A549 (cell line): ENCODE data around the gene PTGER4. TPM values are rescaled to one million over a fixed set of nuclear protein-coding genes. Genes with fewer than 3 reads are reported as not detected.

ENCODE experiments used
- ATAC-seq, 2 experiments: fragments of 200-7000 bp in 1 of 2; fragments of >200 bp in 1 of 2; cut with Nextera tagmentation in 1 of 2; cut with Tn5 transposase in 1 of 2; 3 replicates each; pipeline versions ENCODE4 v1.8.0 to v1.9.1; 2018 to 2020; ENCODE audit warnings: mild to moderate bottlenecking in 1 of 2, moderate library complexity in 1 of 2
- CTCF ChIA-PET: fragments of 300-600 bp; sonication (Branson Sonifier 250); formaldehyde crosslinking; extraction: SDS; loops from one replicate; lab custom pipeline; 2021; ENCODE audit warnings: antibody characterized with exemption, inconsistent platforms; lab: Yijun Ruan, JAX
- POLR2A ChIA-PET: fragments of 350-600 bp; formaldehyde crosslinking; extraction: SDS; loops from one replicate; lab custom pipeline; 2021; ENCODE audit warnings: antibody characterized with exemption, inconsistent platforms; lab: Yijun Ruan, JAX
- DNase-seq, 2 experiments: peaks; one replicate each; pipeline versions ENCODE4 v3.0.0 to v3.0.0-alpha.2; 2011 to 2016; ENCODE audit warnings: low read depth in 1 of 2, low spot score in 1 of 2
- FAIRE-seq: peaks from 2 replicates; lab custom pipeline; 2011; peaks lifted over from hg19 to GRCh38; lab: Jason Lieb, UNC
- H3K27ac ChIP-seq, 2 experiments: fragments of >200 bp; sonication (Bioruptor Twin); formaldehyde crosslinking; 3 replicates each; pipeline ENCODE4 v1.5.1; 2016 to 2017
- H3K4me1 ChIP-seq: fragments of >200 bp; sonication (Bioruptor Twin); formaldehyde crosslinking; 3 replicates; pipeline ENCODE4 v1.6.1; 2016
- H3K4me2 ChIP-seq: fragments of >200 bp; sonication (Bioruptor Twin); formaldehyde crosslinking; 3 replicates; pipeline ENCODE4 v1.6.1; 2016
- H3K4me3 ChIP-seq: fragments of >200 bp; sonication (Bioruptor Twin); formaldehyde crosslinking; 3 replicates; pipeline ENCODE4 v1.5.1; 2016
- H3K9me3 ChIP-seq: fragments of >200 bp; sonication (Bioruptor Twin); formaldehyde crosslinking; 3 replicates; pipeline ENCODE4 v1.6.1; 2016
- BCL3 ChIP-seq: fragments of >200 bp; sonication (Bioruptor Twin); formaldehyde crosslinking; IDR thresholded peaks from 3 replicates; pipeline ENCODE4 v1.6.1; 2016
- BHLHE40 ChIP-seq: IDR thresholded peaks from 2 replicates; pipeline ENCODE4 v1.6.1; 2012; ENCODE audit warnings: low read depth, low read length, inconsistent platforms
- CEBPB ChIP-seq, 2 experiments: fragments of >200 bp in 1 of 2; sonication (Bioruptor Twin) in 1 of 2; formaldehyde crosslinking in 1 of 2; IDR thresholded peaks; 2 replicates each; pipeline ENCODE4 v1.6.1; 2012 to 2016
- CHD2 ChIP-seq: fragments of 150-350 bp; IDR thresholded peaks from 2 replicates; pipeline ENCODE4 v1.6.1; 2014; ENCODE audit warnings: low read length; ENCODE audit not compliant: partially characterized antibody
- EHMT2 ChIP-seq: fragments of 200-600 bp; sonication (generic); IDR thresholded peaks from 2 replicates; pipeline ENCODE4 v1.6.1; 2016; ENCODE audit warnings: antibody characterized with exemption, low read depth, mild to moderate bottlenecking, moderate library complexity
- ELK1 ChIP-seq: fragments of 150-350 bp; IDR thresholded peaks from 2 replicates; pipeline ENCODE4 v1.6.1; 2014; ENCODE audit warnings: low read depth, mild to moderate bottlenecking, low read length
- GATA3 ChIP-seq: IDR thresholded peaks from 2 replicates; pipeline ENCODE4 v1.6.1; 2012; ENCODE audit warnings: borderline replicate concordance
- HEYL ChIP-seq: fragments of 250-450 bp; sonication (Bioruptor Pico); IDR thresholded peaks from 2 replicates; pipeline ENCODE4 v1.8.0; 2021; ENCODE audit warnings: mild to moderate bottlenecking, moderate library complexity
- HMGXB4 ChIP-seq: fragments of 250-450 bp; sonication (Bioruptor Pico); IDR thresholded peaks from 2 replicates; pipeline ENCODE4 v1.5.0; 2021; ENCODE audit warnings: mild to moderate bottlenecking, moderate library complexity, borderline replicate concordance
- HOXA7 ChIP-seq: fragments of 250-450 bp; sonication (Bioruptor Pico); IDR thresholded peaks from 2 replicates; pipeline ENCODE4 v1.5.0; 2020; ENCODE audit warnings: mild to moderate bottlenecking, moderate library complexity
- HOXB5 ChIP-seq: fragments of 250-450 bp; sonication (Bioruptor Pico); IDR thresholded peaks from 2 replicates; pipeline ENCODE4 v1.5.0; 2020; ENCODE audit warnings: mild to moderate bottlenecking, moderate library complexity
- MAZ ChIP-seq: fragments of 150-350 bp; IDR thresholded peaks from 2 replicates; pipeline ENCODE4 v1.6.1; 2014; ENCODE audit warnings: antibody characterized with exemption, low read depth, low read length, borderline replicate concordance
- MYC ChIP-seq: IDR thresholded peaks from 2 replicates; pipeline ENCODE4 v1.6.1; 2012; ENCODE audit warnings: mild to moderate bottlenecking, inconsistent platforms, low read length, improper control_type of control experiment, borderline replicate concordance
- NR3C1 ChIP-seq: fragments of >200 bp; sonication (Bioruptor Twin); formaldehyde crosslinking; IDR thresholded peaks from 3 replicates; pipeline ENCODE4 v1.6.1; 2017
- POLR2A ChIP-seq: IDR thresholded peaks from 2 replicates; pipeline ENCODE4 v1.6.1; 2012; ENCODE audit warnings: mild to moderate bottlenecking, low read length
- RCOR1 ChIP-seq: fragments of 150-350 bp; IDR thresholded peaks from 2 replicates; pipeline ENCODE4 v1.6.1; 2014; ENCODE audit warnings: antibody characterized with exemption, low read length, low read depth
- SMC3 ChIP-seq: fragments of >200 bp; sonication (Bioruptor Twin); formaldehyde crosslinking; IDR thresholded peaks from 3 replicates; pipeline ENCODE4 v1.6.1; 2018; ENCODE audit warnings: inconsistent platforms
- USF2 ChIP-seq: fragments of 450-650 bp; IDR thresholded peaks from 2 replicates; pipeline ENCODE4 v1.6.1; 2014; ENCODE audit warnings: antibody characterized with exemption
- ZC3H11A ChIP-seq: fragments of 450-650 bp; IDR thresholded peaks from 2 replicates; pipeline ENCODE4 v1.6.1; 2014; ENCODE audit warnings: antibody characterized with exemption, mild to moderate bottlenecking
- ZFP36 ChIP-seq: fragments of 450-650 bp; IDR thresholded peaks from 2 replicates; pipeline ENCODE4 v1.6.1; 2014; ENCODE audit warnings: borderline replicate concordance; ENCODE audit not compliant: partially characterized antibody
- ZNF302 ChIP-seq: fragments of 250-450 bp; sonication (Bioruptor Pico); IDR thresholded peaks from 2 replicates; pipeline ENCODE4 v1.9.0; 2021; ENCODE audit warnings: inconsistent platforms, mild to moderate bottlenecking, moderate library complexity
- WGBS: methylation state at CpG from one replicate; pipeline ENCODE4 v1.1.6; 2017; ENCODE audit errors: missing lambda C conversion rate; 5-methylcytosine and 5-hydroxymethylcytosine counted together
- polyA plus RNA-seq, 4 experiments: library from polyadenylated mRNA; depleted of rRNA in 3 of 4; stranded (reverse); fragments of >200 nt; fragmentation: RNase III in 1 of 4; extraction: RNeasy Plus Mini Kit Qiagen cat#74134 plus additional on column Dnase treatment in 1 of 4; gene quantifications; 2 replicates in 3 of 4; 3 replicates in 1 of 4; pipeline ENCODE4 v1.2.3, GENCODE V29; 2011 to 2017

Gene PTGER4
- polyA plus RNA-seq, 2 of the 4 experiments (the other 2 are of a cell fraction), result 0.54 to 0.89 TPM

GRCh38 chr5:40651201-40651600 is 28.5 kb upstream of the PTGER4 start:
- H3K9me3 ChIP-seq, result no peaks in the 10 kb centered on the region
- H3K4me3 ChIP-seq, result no peak overlapping the region
- ATAC-seq (no peak), DNase-seq (no peak), FAIRE-seq (no peak)
- POLR2A ChIA-PET, result no interaction called here
- CTCF ChIA-PET, result interaction anchor here (2.0 kb wide), 1 partner anchor 11 kb away, joined by 6 read pairs; no protein-coding TSS in a partner anchor
- TF ChIP-seq MYC (no peak), ZNF302 (no peak), HOXA7 (no peak), BCL3 (no peak), MAZ (no peak)
- no peak overlapping the region for H3K4me2 ChIP-seq
- H3K27ac ChIP-seq, result no peak overlapping the region
- 94% methylated on average over 3 of the region's 3 CpGs for WGBS
- H3K4me1 ChIP-seq, result no peaks in the 10 kb centered on the region; the same call in 2 of the 3 replicates

GRCh38 chr5:40652441-40653220 is 27.1 kb upstream of the PTGER4 start:
- no peaks in the 10 kb centered on the region for H3K4me1 ChIP-seq
- POLR2A ChIA-PET, result no interaction called here
- H3K4me2 ChIP-seq, result no peak overlapping the region
- ATAC-seq, result no peak
- no peaks in the 10 kb centered on the region for H3K9me3 ChIP-seq
- TF ChIP-seq ZC3H11A (no peak), ELK1 (no peak), CHD2 (no peak), GATA3 (no peak), HOXB5 (no peak), USF2 (no peak), POLR2A (no peak), NR3C1 (no peak), HMGXB4 (CRISPR knock-in tag) (no peak), EHMT2 (no peak), RCOR1 (no peak), MYC (no peak), BHLHE40 (no peak), HEYL (no peak), CEBPB (IDR thresholded peaks at IDR 0.05) (no peak), SMC3 (no peak), ZFP36 (no peak)
- TF ChIP-seq, all 56 proteins: peak for 0
- Histone ChIP-seq H3K4me3 (no peak overlapping the region), H3K27ac (no peak overlapping the region)
- CTCF ChIA-PET, result interaction anchor here (1.4 to 2.0 kb wide), 2 partner anchors 9 to 25 kb away, joined by 4 to 6 read pairs; no protein-coding TSS in a partner anchor
- DNase-seq (no peak), FAIRE-seq (no peak)
- 68% methylated on average over 8 of the region's 8 CpGs for WGBS
